Measurements from ENCODE around the gene TPRA1.

Gene TPRA1

GRCh38 chr3:127618891-127619290 is 28.4 kb upstream of the TPRA1 start:
- no peaks in the 10 kb centered on the region for H3K36me3 ChIP-seq (ENCODE audit: control insufficient read depth, insufficient read depth, low read length)
- H3K27ac ChIP-seq: no peak overlapping the region
- H2AFZ ChIP-seq: no peak overlapping the region
- H3K9me3 ChIP-seq (ENCODE audit: control insufficient read depth, low read length): no peaks in the 10 kb centered on the region
- H3K9ac ChIP-seq: no peak overlapping the region
- no peaks in the 10 kb centered on the region for H3K79me2 ChIP-seq
- no peak overlapping the region for H3K4me3 ChIP-seq (ENCODE audit: low read depth, low read length)
- H3K4me1 ChIP-seq: no peaks in the 10 kb centered on the region
- H3K27me3 ChIP-seq (ENCODE audit: control insufficient read depth, insufficient read depth, low read length): no peaks in the 10 kb centered on the region
- TF ChIP-seq CTCF (IDR thresholded peaks at IDR 0.05): no peak
- no peak overlapping the region for H3K4me2 ChIP-seq (ENCODE audit: low read length)

- Histone ChIP-seq H3K79me2 (no peaks in the 10 kb centered on the region), H3K4me1 (no peaks in the 10 kb centered on the region), H3K36me3 (ENCODE audit: control insufficient read depth, insufficient read depth, low read length) (no peaks in the 10 kb centered on the region), H2AFZ (no peak overlapping the region), H3K4me2 (ENCODE audit: low read length) (no peak overlapping the region), H3K9ac (no peak overlapping the region), H3K27me3 (ENCODE audit: control insufficient read depth, insufficient read depth, low read length) (no peaks in the 10 kb centered on the region), H3K4me3 (ENCODE audit: low read depth, low read length) (no peak overlapping the region), H3K9me3 (ENCODE audit: control insufficient read depth, low read length) (no peaks in the 10 kb centered on the region), H3K27ac (no peak overlapping the region)
- TF ChIP-seq CTCF (IDR thresholded peaks at IDR 0.05): no peak
Observed at GRCh38 chr3:127616836-127617605, 26.5 kb upstream of the TPRA1 start.

- no peak overlapping the region for H3K9ac ChIP-seq
- no peaks in the 10 kb centered on the region for H3K36me3 ChIP-seq (ENCODE audit: control insufficient read depth, insufficient read depth, low read length)
- no peaks in the 10 kb centered on the region for H3K9me3 ChIP-seq (ENCODE audit: control insufficient read depth, low read length)
- H2AFZ ChIP-seq: no peak overlapping the region
- no peak overlapping the region for H3K27ac ChIP-seq
- no peaks in the 10 kb centered on the region for H3K79me2 ChIP-seq
- no peak overlapping the region for H3K4me3 ChIP-seq (ENCODE audit: low read depth, low read length)
- H3K4me1 ChIP-seq: no peaks in the 10 kb centered on the region
- TF ChIP-seq CTCF (IDR thresholded peaks at IDR 0.05): no peak
- H3K4me2 ChIP-seq (ENCODE audit: low read length): no peak overlapping the region
- H3K27me3 ChIP-seq (ENCODE audit: control insufficient read depth, insufficient read depth, low read length): no peaks in the 10 kb centered on the region
Observed at GRCh38 chr3:127615631-127616305, 25.2 kb upstream of the TPRA1 start.

- no peak overlapping the region for H3K27ac ChIP-seq
- H3K36me3 ChIP-seq (ENCODE audit: control insufficient read depth, insufficient read depth, low read length): no peaks in the 10 kb centered on the region
- H3K79me2 ChIP-seq: no peaks in the 10 kb centered on the region
- no peak overlapping the region for H3K4me3 ChIP-seq (ENCODE audit: low read depth, low read length)
- H3K27me3 ChIP-seq (ENCODE audit: control insufficient read depth, insufficient read depth, low read length): no peaks in the 10 kb centered on the region
- H3K4me2 ChIP-seq (ENCODE audit: low read length): no peak overlapping the region
- H3K4me1 ChIP-seq: no peaks in the 10 kb centered on the region
- H2AFZ ChIP-seq: no peak overlapping the region
- H3K9ac ChIP-seq: no peak overlapping the region
- H3K9me3 ChIP-seq (ENCODE audit: control insufficient read depth, low read length): no peaks in the 10 kb centered on the region
- TF ChIP-seq CTCF (IDR thresholded peaks at IDR 0.05): no peak
Observed at GRCh38 chr3:127614928-127615589, 24.5 kb upstream of the TPRA1 start.
